HG02642 (cell line): ENCODE measurements around the gene WDR90.

Source experiments
- ATAC-seq: cut with Tn5 transposase; IDR thresholded peaks from one replicate; pipeline ENCODE4 v1.9.1; 2021; ENCODE audit warnings: mild to moderate bottlenecking; ENCODE audit not compliant: unreplicated experiment, poor library complexity

WDR90 gene

DNA sequence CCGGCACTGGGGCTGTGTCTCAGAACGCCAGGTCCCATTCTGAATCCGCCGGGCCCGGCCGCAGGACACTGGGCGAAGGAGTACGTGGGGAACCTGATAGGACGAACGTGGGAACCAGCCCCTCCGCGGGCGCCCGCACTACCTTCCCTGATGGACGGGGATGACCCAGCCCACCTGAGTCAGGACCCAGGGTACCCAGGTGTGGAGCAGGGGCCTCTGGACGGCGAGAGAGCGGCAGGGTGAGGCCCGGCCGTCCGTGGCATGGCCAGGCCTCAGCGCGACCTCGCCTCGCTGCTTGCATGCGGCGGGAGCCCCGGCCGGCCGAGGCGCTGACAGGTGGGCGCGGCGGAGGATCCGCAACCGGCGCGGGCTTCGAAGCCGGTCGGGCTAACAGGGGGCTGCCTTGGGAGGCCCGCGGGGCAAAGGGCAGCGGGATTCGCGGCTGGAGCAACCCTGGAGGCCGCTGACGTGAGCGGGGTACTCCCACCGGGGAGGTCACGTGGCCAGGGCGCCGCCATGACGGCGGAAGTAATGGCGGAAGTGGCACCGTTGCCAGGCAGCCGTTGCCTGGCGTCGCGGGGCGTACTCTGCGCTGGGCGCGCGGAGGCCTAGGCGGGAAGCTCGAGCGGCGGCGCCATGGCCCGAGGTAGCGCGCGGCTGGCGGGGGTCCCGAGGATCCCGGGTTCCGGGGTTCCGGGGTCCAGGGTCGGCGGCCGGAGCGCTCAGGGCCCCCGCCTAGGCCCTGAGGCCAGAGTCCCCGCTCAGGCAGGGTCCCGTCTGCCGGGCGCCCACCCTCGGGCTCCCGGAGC is at the start of gene WDR90:
WDR90 (plus strand) TSS at position 585 of the 809 bp plus-strand sequence; CDS start at position 637, 52 bp downstream.
- ATAC-seq: peak; percentile 76

DNA sequence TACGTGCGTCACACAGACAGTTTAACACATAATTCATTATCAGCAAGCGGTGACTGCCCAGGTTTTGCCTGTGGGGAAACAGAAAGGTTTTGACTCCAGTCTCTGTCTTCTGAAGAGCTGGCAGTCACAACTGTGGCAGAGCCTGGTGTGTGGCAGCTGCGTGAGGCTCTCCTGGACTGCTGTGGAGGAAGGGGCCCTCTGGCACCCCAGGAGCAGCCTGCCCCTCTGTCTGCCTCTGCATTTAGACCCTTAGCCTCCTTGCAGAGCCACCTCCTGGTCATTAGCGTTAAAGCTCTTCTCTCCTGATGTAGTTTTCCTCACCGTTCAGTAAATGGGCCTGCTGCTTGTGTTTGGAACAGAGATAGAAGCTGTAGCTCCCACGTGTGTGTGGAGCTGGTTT is 48.4 kb upstream of the WDR90 start:
- no peak for ATAC-seq

DNA sequence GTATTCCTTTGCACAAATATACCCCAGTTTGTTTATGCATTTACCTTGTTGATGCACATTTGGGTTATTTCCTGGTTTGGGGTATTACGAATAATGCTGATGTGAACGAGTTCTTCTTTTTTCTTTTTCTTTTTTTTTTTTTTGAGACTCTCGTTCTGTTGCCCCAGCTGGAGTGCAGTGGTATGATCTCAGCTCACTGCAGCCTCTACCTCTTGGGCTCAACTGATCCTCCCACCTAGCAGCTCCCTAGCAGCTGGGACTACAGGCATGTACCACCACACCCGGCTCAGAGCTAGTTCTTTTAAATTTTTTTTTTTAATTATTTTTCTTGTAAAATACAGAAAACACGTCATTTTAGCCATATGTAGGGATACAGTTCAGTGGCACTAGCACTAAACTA is 45.2 kb upstream of the WDR90 start:
- no peak for ATAC-seq

DNA sequence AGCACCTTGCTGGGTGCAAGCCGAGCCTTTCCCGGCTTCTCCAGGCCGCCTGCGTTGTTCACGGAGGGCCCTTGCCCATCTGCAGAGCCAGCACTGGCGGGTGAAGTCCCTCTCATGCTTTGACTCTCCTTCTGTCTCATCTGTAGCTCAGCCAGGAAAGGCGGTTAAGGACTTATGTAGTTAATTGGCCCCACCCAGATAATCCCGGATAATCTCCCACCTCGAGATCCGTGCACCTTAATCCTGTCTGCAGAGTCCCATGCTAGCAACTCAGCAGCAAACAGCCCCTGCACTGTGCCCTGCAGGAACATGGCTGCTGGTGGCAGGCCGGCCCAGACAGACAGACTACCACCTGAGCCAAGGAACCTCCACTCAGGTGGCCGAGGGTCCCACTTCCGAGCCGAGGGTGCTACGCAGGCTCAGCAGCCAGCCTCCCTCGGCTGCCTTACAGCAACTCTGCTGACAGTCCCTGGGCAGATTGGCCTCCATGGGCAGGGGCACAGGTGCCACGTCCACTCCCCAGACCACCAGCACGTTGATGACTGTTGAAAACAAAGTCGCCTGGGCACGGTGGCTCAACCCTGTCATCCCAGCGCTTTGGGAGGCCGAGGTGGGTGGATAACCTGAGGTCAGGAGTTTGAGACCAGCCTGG is 42.4 kb upstream of the WDR90 start:
- no peak for ATAC-seq

DNA sequence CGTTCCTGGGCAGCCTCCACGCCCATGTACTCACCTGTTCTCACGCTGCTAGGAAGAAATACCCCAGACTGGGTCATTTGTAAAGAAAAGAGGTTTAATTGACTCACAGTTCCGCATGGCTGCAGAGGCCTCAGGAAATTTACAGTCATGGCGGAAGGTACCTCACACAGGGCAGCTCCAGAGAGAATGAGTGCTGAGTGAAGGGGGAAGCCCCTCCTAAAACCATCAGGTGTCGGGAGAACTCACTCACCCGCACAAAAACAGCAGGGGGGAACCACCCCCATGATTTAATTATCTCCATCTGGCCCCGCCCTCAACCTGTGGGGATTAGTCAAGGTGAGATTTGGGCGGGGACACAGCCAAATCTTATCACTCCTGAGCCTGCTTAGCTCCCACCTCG is 41.1 kb upstream of the WDR90 start:
- ATAC-seq: no peak

DNA sequence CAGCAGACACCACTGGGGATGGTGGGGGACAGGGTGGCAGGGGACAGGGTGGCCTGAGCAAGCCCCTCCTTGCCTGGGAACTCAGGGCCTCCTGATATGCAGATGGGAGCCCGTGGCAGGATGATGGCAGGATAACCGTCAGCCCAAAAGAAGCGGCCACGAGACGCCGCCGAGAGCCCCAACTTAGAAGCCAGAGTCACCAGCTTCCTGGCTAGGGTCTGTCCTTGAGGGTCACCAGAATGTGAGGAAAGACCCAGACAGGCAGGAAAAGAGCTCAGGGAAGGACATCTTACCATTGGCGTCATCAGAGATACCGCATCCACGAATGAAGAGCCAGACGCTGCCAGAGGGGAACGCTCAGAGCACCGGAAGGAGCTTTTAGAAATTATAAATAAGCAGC is 39.8 kb upstream of the WDR90 start:
- ATAC-seq: no peak

DNA sequence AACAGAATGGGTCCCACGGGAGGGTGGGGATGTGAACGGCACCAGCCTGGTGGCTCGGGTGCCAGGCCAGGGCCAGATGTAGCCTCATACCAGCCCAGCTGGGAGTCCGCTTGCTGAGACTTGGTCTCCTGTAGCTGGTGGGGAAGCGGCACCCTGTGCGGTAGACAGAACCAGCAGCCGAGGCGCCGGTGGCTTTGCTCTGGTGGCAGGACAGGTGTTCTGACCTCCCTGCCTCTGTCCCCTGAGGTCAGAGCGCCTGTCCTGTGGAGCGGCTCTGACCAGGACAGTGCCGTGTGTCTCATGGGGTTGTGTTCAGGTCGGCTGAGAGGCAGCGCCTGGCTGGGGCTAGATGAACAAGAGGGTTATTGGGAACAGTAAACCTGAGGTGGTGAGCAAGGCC is 39.2 kb upstream of the WDR90 start:
- no peak for ATAC-seq

DNA sequence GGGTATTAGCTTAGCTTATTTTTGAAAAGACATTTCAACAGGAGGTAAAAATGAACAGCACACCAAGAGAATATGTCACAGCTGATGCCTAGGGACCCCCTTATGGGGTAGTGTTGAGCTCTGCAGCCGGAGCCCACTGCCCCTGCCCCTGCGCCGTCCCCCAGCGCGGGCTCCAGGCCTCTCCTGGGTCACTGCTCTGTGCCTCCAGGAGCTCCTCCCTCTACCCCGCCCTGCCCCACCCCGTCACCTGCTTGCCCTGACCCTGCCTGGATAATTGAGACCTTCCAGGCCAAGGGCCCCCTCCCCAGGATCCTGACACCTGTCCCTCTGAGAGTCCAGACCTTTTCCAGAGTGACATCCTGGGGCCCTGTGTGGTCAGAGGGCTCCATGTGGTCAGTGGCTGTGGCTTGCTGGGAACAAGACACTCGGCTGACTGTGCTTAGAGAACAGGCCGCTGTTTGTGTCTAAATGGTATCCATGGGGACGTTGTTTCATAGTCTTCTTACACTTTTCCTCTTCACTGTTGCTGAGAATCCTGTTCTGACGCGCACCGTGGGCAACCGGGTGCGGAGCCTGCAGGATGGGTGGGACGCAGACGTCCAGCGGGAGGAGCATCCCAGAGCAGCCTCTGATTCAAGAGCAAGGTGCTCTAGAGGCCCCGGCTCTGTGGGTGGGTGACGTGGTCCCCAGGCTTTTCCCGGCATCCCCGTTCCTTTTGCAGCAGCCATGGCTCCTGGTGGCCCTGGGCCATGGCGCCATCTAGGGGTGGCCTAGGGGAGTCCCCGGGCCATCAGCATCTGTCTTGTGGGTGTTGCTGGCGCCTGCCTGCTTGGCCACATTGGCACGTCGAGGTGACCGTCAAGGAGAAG is 38.4 kb upstream of the WDR90 start:
- no peak for ATAC-seq

DNA sequence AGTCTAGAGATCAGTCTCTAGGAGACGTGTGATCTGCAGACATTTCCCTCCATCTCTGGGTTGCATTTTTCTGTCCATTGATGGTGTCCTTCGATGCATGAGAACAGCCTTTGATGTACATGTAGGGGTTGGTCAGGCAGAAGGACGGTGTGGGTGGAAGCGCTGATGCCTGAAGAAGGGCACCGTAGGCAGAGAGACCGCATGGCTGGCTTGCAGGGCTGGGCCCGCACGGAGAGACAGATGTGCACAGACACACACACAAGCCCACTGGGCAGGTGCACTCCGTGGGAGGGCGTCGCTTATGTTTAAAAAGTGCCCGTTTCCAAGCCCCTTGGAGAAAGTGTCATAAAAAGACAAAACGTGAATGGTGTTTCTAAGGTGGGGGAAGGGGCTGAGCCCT is 34.0 kb upstream of the WDR90 start:
- no peak for ATAC-seq

DNA sequence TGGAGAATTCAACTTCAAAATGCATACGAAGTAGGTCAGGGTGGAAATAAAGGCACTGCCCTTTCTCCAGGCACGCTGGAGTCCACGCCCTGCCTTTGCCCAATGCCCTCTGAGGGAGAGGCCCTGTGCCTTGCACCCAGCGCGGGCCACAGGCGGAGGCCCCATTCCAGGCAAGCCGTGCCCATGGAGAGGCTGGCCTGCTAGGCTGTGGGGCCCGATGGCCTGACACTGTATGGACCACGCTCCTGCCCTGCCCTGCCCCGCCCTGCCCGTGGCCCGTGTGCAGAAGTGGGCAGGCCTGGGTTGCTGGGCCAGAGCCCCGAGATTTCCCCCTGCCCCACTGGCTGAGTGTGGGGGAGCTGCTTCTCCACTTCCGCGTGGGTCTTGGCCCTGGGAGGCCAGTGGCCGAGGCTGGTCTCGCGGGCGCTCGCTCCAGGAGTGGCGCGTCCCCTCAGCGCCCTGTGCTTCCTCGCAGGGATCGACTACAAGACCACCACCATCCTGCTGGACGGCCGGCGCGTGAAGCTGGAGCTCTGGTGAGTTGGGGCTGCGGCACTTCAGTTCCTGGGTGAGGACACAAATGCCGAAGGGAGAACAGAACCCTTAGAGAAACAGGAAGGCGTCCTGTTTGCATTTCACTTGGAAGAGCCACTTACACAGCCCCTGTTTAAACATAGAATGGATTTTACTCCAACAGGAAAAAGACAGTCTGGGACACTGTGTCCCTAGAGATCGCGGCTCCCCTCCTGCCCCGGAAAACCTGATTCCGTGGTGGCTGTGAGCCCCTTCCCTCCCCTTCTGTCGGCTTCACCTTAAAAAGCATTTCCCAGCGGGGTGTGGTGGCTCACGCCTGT is 32.2 kb upstream of the WDR90 start:
- no peak for ATAC-seq

DNA sequence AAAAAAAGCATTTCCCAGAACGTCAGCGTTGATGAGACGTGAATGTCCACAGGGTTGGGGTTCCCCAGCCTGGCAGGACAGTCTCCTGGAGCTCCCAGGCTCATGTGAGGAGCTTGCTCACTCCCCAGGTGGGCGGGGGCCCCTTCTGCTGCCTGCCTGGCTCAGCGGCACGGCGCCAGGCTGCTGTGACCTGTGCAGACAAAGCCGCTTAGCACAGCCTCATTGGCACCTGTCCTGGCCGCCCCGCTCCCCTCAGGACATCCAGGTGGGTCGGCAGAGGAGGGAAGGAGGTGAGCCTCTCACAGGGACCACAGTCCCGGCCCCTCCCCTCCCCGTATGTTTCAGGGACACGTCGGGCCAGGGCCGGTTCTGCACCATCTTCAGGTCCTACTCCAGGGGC is 31.3 kb upstream of the WDR90 start:
- no peak for ATAC-seq

DNA sequence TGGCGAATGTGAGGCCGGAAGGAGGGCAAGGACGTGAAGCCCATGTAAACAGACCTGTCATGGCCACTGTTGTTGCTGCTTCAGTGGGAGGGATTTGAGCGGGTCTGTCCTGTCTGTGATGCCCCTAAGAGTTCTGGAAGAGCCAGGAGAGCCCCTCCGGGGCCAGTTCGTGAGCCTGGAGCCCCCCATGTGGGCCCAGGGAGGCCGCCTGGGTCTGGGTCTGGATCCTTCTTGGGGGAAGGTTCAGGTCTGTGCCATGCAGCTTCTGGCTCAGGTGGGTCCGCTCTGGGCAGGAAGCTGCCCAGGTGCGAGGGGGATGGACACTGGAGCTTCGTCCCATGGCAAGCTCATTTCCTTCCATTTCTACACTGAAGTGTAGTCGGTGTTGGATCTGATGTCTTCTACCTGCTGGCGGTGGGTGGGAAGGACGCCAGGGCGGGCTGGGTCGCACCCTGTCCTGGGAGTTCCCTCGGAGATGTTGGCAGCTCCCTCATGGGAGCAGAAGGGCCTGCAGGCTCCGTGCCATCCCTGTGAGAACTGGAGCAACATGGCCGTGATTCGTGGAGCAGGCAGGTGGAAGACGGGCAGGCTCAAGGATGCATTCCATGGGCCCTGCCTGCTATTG is 29.6 kb upstream of the WDR90 start:
- no peak for ATAC-seq

DNA sequence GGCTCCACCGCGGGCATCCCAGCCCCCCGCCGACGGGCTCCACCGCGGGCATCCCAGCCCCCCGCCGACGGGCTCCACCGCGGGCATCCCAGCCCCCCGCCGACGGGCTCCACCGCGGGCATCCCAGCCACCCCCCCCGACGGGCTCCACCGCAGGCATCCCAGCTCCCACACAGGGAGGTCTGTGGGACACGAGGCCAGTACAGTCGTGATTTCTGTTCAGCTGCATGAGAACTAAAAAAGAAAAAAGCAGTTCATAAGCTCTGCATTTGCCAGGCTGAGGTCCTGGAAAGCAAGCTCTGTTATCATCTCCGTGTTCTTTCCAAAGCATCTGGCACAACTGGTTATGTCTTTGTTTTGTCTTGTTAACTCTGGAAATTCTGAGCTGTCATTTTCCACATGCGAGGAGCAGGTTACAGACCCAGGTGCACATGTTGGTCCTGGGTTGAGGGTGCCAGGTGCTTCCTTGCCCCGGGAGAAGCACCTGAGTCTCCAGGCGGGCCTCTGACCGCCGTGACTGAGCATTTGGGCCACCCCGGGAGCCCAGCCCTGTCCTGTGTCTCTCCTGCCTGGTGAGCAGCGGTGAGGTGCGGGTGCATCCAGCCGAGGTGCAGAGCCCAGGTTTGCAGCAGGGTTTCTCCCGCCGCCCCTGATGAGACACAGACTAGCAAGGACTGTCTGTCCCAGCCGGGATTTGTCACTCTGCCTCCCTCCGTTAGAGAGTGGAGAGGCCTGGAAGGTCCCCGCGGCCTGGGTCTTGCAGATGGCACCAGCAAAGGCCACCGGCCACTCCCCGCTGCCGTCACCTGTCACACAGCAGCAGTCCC is 28.3 kb upstream of the WDR90 start:
- ATAC-seq: no peak

DNA sequence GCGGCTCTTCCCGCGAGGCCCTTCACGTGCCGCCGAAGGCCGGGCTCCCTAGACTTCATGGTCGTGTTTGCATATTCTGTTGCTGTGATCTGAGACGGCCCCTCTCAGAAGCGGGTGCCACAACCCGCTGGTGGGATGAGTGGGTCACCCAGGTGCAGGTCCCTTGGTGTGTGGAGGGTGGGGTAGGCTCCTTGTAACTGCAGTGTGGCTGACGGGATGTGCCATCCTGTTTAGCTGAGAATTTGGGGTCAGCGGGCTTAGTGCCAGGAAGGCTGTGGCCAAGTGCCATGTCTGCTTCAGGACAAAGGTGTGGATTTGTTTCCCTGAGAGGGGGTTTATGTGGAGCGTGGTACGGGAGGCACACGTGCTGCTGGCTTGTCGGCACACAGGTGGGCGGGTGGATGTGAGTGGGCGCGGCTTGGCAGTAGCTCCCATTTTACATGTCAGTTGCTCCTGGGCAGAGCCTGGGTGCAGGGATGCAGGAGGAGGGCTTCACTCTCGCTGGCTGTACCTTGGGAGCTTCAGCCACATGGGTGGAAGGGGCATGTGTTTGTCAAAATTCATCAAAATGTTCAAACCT is 27.5 kb upstream of the WDR90 start:
- no peak for ATAC-seq

DNA sequence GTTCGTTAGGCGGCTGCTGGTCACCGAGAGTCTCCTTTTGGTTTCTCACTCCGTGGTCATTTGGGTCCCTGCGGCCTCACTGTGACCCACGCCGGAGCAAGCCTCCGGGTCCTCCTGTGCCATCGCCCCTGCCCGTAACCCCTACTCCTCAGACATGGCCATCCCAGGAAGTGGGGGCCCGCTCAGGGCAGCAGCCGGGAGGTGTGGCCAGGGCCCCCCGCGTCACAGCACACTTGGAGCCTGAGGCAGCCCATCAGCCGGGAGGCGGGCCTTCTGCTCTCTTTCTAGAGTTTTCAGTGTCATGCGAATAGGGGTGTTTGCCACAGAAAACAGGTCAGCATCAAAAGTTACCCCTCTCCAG is 26.3 kb upstream of the WDR90 start:
- no peak for ATAC-seq

DNA sequence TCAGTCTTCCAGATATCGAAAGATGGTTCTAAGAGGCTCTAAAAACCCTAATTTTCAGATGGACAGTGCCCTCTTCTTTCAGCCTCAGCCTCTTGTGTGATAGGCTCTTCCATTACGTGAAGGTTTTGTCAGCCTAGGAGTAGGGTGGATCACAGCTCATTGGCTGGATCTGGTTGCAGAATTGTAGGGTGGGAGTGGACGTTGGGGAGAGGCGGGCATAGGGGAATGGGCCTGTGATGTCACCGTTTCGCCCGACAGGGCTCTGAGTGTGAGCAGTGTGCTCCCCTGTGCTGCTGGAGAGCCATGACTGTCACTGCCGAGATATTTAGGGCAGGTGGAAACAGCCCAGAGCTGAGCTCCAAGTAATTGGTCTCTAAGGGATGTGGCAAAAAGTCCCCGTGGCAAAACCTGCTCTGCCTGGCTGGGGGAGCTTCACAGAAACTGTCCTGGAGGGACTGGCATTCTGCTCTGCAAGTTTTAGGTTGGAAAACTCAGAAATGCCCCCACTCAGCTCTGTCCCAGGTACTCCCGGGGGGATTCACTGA is 24.6 kb upstream of the WDR90 start:
- ATAC-seq: no peak

DNA sequence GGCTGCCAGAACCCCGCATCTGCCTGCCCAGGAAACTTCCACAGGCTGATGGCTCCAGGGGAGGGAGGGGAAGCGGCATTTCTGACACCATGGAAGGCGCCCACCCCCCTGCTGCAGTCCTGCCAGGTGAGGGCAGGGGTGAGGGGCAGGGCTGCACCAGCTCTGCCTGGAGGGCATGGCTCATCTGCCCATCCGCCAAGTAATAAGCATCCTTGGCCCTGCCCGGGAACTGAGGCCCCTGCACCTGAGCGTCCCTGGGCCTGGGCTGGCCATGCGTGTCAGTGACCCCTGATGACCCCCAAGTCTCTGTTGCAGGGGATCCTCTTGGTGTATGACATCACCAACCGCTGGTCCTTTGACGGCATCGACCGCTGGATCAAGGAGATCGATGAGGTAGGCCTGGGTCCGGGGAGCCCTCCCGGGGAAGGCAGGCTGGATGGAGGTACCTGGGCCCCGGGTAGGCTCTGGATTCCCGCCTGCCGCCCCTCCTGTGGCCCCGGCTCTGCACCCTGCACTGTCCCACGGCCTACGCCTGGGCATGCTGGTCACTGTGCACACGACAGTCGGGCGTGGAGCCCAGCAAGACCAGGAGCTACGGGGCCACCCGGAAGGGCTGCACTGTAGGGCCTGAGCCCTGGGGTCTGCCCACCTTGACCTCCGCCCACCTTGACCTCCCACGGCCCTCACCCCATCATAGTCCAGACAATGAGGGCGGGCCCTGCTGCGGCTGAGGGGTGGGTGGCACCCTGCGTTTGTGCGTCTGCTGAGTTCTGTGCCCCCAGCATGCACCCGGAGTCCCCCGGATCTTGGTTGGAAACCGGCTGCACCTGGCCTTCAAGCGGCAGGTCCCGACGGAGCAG is 23.8 kb upstream of the WDR90 start:
- ATAC-seq: no peak
